HepG2 (cell line): Measurements from ENCODE around the gene RABGAP1. TPM values are rescaled to one million over a fixed set of nuclear protein-coding genes. Genes with fewer than 3 reads are reported as not detected.
A peak's percentile ranks its signal among the peaks of the same experiment; 100 is the strongest.

Source experiments
- BCL6 ChIP-seq: IDR thresholded peaks from 2 replicates; pipeline ENCODE4 v1.6.1; 2016; ENCODE audit warnings: missing genetic modification reagents, missing compliant biosample characterization
- CHCHD3 ChIP-seq: sonication (generic); formaldehyde crosslinking; IDR thresholded peaks from 2 replicates; pipeline ENCODE4 v1.8.0; 2022; ENCODE audit warnings: mild to moderate bottlenecking, missing genetic modification reagents, moderate library complexity
- FOSL1 ChIP-seq: sonication (generic); formaldehyde crosslinking; IDR thresholded peaks from 2 replicates; pipeline ENCODE4 v1.9.0; 2021; ENCODE audit warnings: missing genetic modification reagents, borderline replicate concordance
- KLF13 ChIP-seq: sonication (generic); formaldehyde crosslinking; IDR thresholded peaks from 2 replicates; pipeline ENCODE4 v1.4.0; 2020; ENCODE audit warnings: mild to moderate bottlenecking, missing genetic modification reagents
- MED8 ChIP-seq: sonication (generic); formaldehyde crosslinking; IDR thresholded peaks from 2 replicates; pipeline ENCODE4 v1.8.1; 2023; ENCODE audit warnings: mild to moderate bottlenecking, missing genetic modification reagents; ENCODE audit not compliant: insufficient replicate concordance
- PHF5A ChIP-seq: IDR thresholded peaks from one replicate; pipeline ENCODE4 v1.6.1; 2018; ENCODE audit warnings: low read depth, missing genetic modification reagents; ENCODE audit not compliant: unreplicated experiment
- RAD21 ChIP-seq: fragments of 450-650 bp; formaldehyde crosslinking; IDR thresholded peaks from 2 replicates; pipeline ENCODE4 v1.5.0; 2020; ENCODE audit warnings: mild to moderate bottlenecking
- RARA ChIP-seq: IDR thresholded peaks from 2 replicates; pipeline ENCODE4 v1.6.1; 2016; ENCODE audit warnings: missing genetic modification reagents, missing compliant biosample characterization
- SIN3B ChIP-seq: fragments of 150-350 bp; IDR thresholded peaks from 2 replicates; pipeline ENCODE4 v1.6.1; 2014; ENCODE audit warnings: low read length
- SP1 ChIP-seq, 2 experiments: fragments of 450-650 bp in 1 of 2; sonication (generic) in 1 of 2; formaldehyde crosslinking in 1 of 2; IDR thresholded peaks; 2 replicates each; pipeline versions ENCODE4 v1.4.0 to v1.6.1; 2016 to 2020; ENCODE audit warnings: missing genetic modification reagents in 1 of 2
- TFDP2 ChIP-seq: sonication (generic); formaldehyde crosslinking; IDR thresholded peaks from 2 replicates; pipeline ENCODE4 v1.4.0; 2020; ENCODE audit warnings: missing genetic modification reagents
- USF2 ChIP-seq, 2 experiments: sonication (generic) in 1 of 2; formaldehyde crosslinking in 1 of 2; IDR thresholded peaks; 2 replicates each; pipeline versions ENCODE4 v1.5.1 to v1.6.1; 2011 to 2020; ENCODE audit warnings: borderline replicate concordance in 1 of 2, low read depth in 1 of 2, low read length in 1 of 2, mild to moderate bottlenecking in 1 of 2, missing genetic modification reagents in 1 of 2, moderate library complexity in 1 of 2
- ZNF282 ChIP-seq: fragments of 450-650 bp; IDR thresholded peaks from 2 replicates; pipeline ENCODE4 v1.6.1; 2018; ENCODE audit not compliant: partially characterized antibody
- ZNF430 ChIP-seq: sonication (generic); formaldehyde crosslinking; IDR thresholded peaks from 2 replicates; pipeline ENCODE4 v1.9.0; 2021; ENCODE audit warnings: mild to moderate bottlenecking, missing genetic modification reagents
- ZNF558 ChIP-seq: sonication (generic); formaldehyde crosslinking; IDR thresholded peaks from 2 replicates; pipeline ENCODE4 v1.9.0; 2022; ENCODE audit warnings: mild to moderate bottlenecking, missing genetic modification reagents, borderline replicate concordance
- ZNF589 ChIP-seq: sonication (generic); formaldehyde crosslinking; conservative IDR thresholded peaks from 2 replicates; pipeline ENCODE4 v1.8.0; 2022; ENCODE audit warnings: mild to moderate bottlenecking, moderate library complexity, missing genetic modification reagents
- ZNF598 ChIP-seq: sonication (generic); formaldehyde crosslinking; IDR thresholded peaks from 2 replicates; pipeline ENCODE4 v1.5.1; 2020; ENCODE audit warnings: mild to moderate bottlenecking, missing genetic modification reagents, borderline replicate concordance
- ZNF652 ChIP-seq: IDR thresholded peaks from 2 replicates; pipeline ENCODE4 v1.6.1; 2016; ENCODE audit warnings: low read depth, borderline replicate concordance
- ZNF775 ChIP-seq: sonication (generic); formaldehyde crosslinking; IDR thresholded peaks from 2 replicates; pipeline ENCODE4 v1.4.0; 2020; ENCODE audit warnings: missing genetic modification reagents, mild to moderate bottlenecking, moderate library complexity, borderline replicate concordance
- ZSCAN25 ChIP-seq: sonication (generic); formaldehyde crosslinking; IDR thresholded peaks from 2 replicates; pipeline ENCODE4 v1.8.0; 2022; ENCODE audit warnings: mild to moderate bottlenecking, missing genetic modification reagents
- polyA plus RNA-seq, 8 experiments: library from polyadenylated mRNA; depleted of rRNA in 3 of 8; stranded (reverse) in 7 of 8; unstranded in 1 of 8; fragments of >200 nt; fragmentation: Illumina TruSeq in 4 of 8; extraction: Trizol in 4 of 8; gene quantifications; 2 replicates each; pipeline versions ENCODE4 v1.2.1 to v1.2.3, GENCODE V29; 2011 to 2016; ENCODE audit warnings: low read depth in 4 of 8, missing spikeins in 1 of 8, mixed read lengths in 1 of 8; ENCODE audit not compliant: insufficient read depth in 1 of 8
- total RNA-seq, 5 experiments: library from RNA; depleted of rRNA; stranded (reverse); fragments of >200 nt; fragmentation: Illumina TruSeq; extraction: Trizol; gene quantifications; 2 replicates each; pipeline ENCODE4 v1.2.3, GENCODE V29; 2016; ENCODE audit warnings: low read depth in 1 of 5
- TF ChIP-seq, protein P1 (sequence below): fragments of 450-650 bp; IDR thresholded peaks from 2 replicates; pipeline ENCODE4 v1.6.1; 2016
- TF ChIP-seq, protein P2 (sequence below): sonication (generic); formaldehyde crosslinking; IDR thresholded peaks from 2 replicates; pipeline ENCODE4 v1.4.0; 2020; ENCODE audit warnings: mild to moderate bottlenecking, missing genetic modification reagents

Gene RABGAP1
- total and polyA plus RNA-seq, 2 of the 13 experiments (the other 11 are each of a cell fraction or from before 2014, with no cell fraction given): 19.1 to 19.3 TPM

GRCh38 chr9:122931226-122932121 lies 9.3 kb upstream of the RABGAP1 start, which contains the start of gene ZBTB26 (continued):
- TF ChIP-seq TFDP2 (CRISPR knock-in tag) (peak; percentile 57; the same call in 1 of the 2 replicates), ZNF558 (no peak), SP1 (IDR thresholded peaks at IDR 0.05) (no peak), SP1 (CRISPR knock-in tag; IDR thresholded peaks at IDR 0.05) (peak; percentile 85), MED8 (peak; percentile 74), SIN3B (no peak; the same call in 1 of the 2 replicates), BCL6 (CRISPR knock-in tag) (0 out of 2 replicates have a peak, but pooled peaks have one; percentile 16), ZNF775 (no peak), ZNF430 (no peak), RARA (CRISPR knock-in tag) (peak; percentile 20; the same call in 1 of the 2 replicates), ZNF589 (CRISPR knock-in tag) (no peak), ZNF652 (no peak), RAD21 (no peak; the same call in 1 of the 2 replicates), FOSL1 (peak; percentile 34; the same call in 1 of the 2 replicates), PHF5A (no peak), CHCHD3 (CRISPR knock-in tag) (no peak), ZNF282 (no peak), ZNF598 (CRISPR knock-in tag) (peak; percentile 79; the same call in 1 of the 2 replicates), ZSCAN25 (CRISPR knock-in tag) (no peak), USF2 (IDR thresholded peaks at IDR 0.05; ENCODE audit: low read depth, low read length) (0 out of 2 replicates have a peak, but pooled peaks have one; percentile 53), USF2 (CRISPR knock-in tag; IDR thresholded peaks at IDR 0.05; ENCODE audit: borderline replicate concordance) (peak; percentile 76; the same call in 1 of the 2 replicates), KLF13 (peak; percentile 75; the same call in 1 of the 2 replicates)
- TF ChIP-seq, protein P1, sequence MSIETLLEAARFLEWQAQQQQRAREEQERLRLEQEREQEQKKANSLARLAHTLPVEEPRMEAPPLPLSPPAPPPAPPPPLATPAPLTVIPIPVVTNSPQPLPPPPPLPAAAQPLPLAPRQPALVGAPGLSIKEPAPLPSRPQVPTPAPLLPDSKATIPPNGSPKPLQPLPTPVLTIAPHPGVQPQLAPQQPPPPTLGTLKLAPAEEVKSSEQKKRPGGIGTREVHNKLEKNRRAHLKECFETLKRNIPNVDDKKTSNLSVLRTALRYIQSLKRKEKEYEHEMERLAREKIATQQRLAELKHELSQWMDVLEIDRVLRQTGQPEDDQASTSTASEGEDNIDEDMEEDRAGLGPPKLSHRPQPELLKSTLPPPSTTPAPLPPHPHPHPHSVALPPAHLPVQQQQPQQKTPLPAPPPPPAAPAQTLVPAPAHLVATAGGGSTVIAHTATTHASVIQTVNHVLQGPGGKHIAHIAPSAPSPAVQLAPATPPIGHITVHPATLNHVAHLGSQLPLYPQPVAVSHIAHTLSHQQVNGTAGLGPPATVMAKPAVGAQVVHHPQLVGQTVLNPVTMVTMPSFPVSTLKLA: no peak
- TF ChIP-seq, protein P2, sequence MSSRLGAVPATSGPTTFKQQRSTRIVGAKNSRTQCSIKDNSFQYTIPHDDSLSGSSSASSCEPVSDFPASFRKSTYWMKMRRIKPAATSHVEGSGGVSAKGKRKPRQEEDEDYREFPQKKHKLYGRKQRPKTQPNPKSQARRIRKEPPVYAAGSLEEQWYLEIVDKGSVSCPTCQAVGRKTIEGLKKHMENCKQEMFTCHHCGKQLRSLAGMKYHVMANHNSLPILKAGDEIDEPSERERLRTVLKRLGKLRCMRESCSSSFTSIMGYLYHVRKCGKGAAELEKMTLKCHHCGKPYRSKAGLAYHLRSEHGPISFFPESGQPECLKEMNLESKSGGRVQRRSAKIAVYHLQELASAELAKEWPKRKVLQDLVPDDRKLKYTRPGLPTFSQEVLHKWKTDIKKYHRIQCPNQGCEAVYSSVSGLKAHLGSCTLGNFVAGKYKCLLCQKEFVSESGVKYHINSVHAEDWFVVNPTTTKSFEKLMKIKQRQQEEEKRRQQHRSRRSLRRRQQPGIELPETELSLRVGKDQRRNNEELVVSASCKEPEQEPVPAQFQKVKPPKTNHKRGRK: no peak
